Measurements from ENCODE around the gene C5orf46.

The C5orf46 gene

DNA sequence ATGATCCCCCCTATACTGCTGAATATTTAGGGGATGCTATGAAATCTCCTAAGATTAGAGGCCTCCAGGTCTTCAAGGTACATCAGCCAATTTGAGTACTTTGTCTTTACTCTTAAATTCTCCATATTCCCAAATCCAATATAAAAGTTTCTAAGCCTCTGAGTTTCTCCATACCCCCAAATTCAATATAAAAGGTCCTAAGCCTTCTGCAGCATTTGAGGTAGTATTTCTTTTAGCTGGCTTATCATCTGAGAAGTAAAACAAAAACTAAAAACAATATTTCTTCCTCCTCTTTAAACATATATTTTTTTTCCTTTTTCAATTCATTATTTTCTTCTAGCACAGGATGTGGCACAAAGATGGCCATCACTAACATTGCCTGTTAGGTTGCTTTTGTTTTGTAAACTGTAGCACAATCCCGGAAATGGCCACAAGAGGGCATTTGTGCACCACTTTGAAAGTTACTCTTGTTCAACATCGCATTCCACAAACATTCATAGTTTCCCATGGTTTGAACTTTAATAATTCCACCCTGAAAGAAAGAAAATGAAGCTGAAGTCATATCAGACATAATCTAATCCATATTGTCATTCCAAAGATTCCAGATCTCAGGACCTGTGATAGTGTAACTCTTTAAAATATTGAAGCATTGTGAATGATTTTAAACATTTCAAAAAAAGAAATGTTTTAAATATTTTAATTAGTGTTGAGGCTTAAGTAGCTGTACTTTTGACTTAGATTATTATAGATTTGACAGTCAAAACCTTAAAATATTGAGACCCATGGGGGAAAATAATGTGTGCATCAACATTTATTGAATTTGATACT lies 48.8 kb downstream of the C5orf46 start:
- DNase-seq (ENCODE audit: low spot score) = peak; percentile 63

DNA sequence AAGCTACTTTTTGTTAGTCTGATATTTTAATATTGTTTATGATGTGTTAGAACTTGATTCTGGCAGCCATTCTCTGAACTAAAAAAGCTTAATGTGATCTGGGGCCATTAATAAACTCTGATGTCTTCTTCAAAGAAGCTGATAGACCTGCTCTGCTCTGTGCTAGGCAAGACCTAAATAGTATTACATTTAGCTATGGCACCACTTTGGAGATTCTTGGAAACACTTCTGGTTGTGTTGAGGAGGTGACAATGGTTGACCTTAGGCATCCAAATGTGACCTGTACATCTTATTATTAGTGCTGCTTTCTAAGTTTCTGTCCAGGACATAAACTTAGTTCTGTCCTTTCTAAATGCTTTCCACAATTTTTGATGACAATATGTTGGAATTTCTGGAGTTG lies 49.5 kb downstream of the C5orf46 start:
- DNase-seq (ENCODE audit: low spot score) = no peak

DNA sequence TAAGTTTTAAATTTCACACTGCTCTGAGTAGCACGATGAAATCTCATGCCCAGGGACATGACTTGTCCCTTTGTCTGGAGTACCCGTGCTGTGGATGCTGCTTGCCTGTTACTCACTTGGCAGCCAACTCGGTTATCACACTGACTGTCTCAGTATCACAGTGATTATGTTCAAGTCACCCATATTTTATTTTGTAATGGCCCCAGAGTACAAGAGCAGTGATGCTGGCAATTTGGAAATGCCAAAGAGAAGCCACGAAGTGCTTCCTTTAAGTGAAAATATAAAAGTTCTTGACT lies 50.6 kb downstream of the C5orf46 start:
- DNase-seq (ENCODE audit: low spot score) = peak; percentile 6

GRCh38 chr5:147854894-147855773 lies 51.2 kb downstream of the C5orf46 start:
- no peak for DNase-seq (ENCODE audit: low spot score)

DNA sequence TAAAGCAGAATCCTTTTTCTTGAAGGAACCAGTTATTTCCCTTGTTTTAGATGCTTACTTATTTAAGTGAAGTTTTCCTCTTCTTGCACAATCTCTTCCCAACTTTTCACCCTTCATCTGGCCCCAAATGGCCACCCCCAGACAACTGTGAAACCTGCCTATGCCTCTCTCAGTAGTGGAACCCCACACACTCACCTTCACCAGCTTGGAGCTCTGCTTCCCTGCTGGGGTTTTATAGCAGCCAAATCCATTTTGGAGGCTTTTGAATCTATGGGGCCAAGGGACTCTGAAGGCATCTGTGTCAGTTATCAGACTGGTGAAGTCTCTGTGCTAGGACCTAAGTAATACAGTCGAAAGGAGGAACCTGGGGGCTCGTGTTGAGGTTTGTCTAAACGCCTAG lies 52.0 kb downstream of the C5orf46 start:
- DNase-seq (ENCODE audit: low spot score) = no peak

GRCh38 chr5:147853372-147853987 lies 52.9 kb downstream of the C5orf46 start:
- no peak for DNase-seq (ENCODE audit: low spot score)

DNA sequence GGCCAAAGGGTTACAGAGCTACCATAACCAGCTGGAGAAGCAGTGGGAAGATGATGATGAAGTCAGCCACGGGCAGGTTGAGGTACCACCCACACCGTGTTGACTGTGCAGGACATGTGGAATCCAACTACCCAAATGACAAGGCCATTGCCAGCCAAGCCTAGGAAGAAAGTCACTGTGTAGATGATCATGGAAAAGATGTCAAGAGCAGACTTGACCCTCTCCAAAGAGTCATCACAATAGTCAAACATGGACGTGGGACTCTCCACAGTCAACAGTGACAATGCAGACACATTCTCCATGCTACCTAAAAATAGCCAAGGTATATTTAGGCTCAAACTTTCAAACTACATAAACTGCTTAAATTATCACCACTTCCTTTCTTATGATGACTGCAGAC lies 54.0 kb downstream of the C5orf46 start:
- DNase-seq (ENCODE audit: low spot score) = no peak

DNA sequence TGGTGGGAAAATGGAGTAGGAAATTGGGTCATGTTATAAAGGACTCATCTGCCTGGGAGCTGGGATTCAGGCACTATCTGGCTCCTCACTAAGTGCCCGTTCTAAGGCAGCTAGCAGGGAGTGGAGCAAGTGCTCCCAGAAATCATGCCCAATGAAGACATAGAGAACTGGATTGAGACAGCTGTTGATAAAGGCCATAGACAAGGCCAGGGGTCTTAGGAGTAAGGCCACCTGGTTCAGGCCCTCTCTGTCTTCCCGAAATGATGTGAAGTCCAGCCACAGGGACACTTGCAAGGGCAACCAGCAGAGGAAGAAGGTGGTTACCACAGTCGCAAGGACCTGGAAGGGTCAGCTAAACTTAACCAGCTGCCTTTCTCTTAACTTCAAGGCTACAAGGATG lies 54.8 kb downstream of the C5orf46 start:
- DNase-seq (ENCODE audit: low spot score) = no peak

DNA sequence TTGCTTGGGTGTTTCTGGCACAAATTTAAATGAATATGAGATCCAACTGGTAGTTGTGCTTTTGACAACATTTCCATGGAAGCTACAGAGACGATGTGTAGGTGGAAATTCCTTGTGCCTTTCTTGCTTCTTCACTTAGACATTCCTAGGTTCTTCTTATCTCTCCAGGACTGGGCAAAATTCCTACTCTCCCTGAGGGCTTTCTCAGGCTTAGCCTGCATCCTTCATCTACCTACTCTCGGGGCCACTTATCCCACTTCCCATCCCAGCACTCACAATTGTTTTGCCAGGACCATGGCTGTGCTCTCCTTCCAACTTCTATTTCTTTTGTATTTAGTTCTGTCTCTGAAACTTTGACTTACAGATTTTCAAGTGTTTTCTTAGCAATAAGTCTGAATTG lies 57.1 kb downstream of the C5orf46 start:
- DNase-seq (ENCODE audit: low spot score) = no peak

- no peak for DNase-seq (ENCODE audit: low spot score)
Measured at GRCh38 chr5:147845618-147846017, 60.7 kb downstream of the C5orf46 start.

- DNase-seq (ENCODE audit: low spot score) = no peak
Measured at GRCh38 chr5:147844846-147845245, 61.5 kb downstream of the C5orf46 start.

DNA sequence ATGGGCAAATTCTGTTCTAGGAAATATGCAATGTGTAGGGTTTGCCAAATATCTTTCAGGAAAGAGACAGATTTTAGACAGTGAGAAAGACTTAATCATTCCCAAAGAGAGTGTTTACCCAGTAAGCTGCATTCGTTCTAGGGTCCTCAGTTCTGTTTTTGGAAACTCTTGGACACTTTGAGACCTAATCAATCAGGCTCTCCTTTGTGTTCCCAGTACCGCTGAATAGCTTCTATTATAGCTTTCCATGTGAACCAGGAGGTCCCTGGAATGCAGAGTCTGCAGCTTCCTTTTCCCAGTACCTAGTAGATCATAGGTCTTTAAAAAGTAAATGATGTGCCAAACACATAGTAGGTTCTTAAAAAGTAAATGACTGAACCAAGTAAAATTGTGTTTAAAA lies 63.5 kb downstream of the C5orf46 start:
- no peak for DNase-seq (ENCODE audit: low spot score)
